HG03460 (cell line): ENCODE results near the gene IMMP1L.

ENCODE experiments used
- ATAC-seq: cut with Tn5 transposase; IDR thresholded peaks from one replicate; pipeline ENCODE4 v1.9.1; 2021; ENCODE audit not compliant: unreplicated experiment

IMMP1L gene

GRCh38 chr11:31404614-31405013 lies 104.8 kb downstream of the IMMP1L start:
- ATAC-seq, result no peak

GRCh38 chr11:31397239-31397834 lies 112.1 kb downstream of the IMMP1L start:
- ATAC-seq, result no peak

GRCh38 chr11:31387379-31387778 lies 122.0 kb downstream of the IMMP1L start:
- no peak for ATAC-seq

- no peak for ATAC-seq
Observed at GRCh38 chr11:31383116-31383515, 126.3 kb downstream of the IMMP1L start.
